Keratinocyte (primary cell): ENCODE data around the gene ENKD1. TPM values are rescaled to one million over a fixed set of nuclear protein-coding genes. Genes with fewer than 3 reads are reported as not detected.

Source experiments
- DNase-seq: peaks from one replicate; pipeline ENCODE4 v3.0.0-alpha.2; 2011; ENCODE audit warnings: low read depth, missing footprints, low spot score
- FAIRE-seq: peaks from 2 replicates; lab custom pipeline; 2011; peaks lifted over from hg19 to GRCh38; lab: Jason Lieb, UNC
- H2AFZ ChIP-seq: 2 replicates; pipeline ENCODE4 v1.6.0; 2012; ENCODE audit warnings: low read length, control low read depth, inconsistent platforms; ENCODE audit not compliant: control insufficient read depth
- H3K27ac ChIP-seq: 2 replicates; pipeline ENCODE4 v1.5.1; 2011; ENCODE audit warnings: low read length; ENCODE audit not compliant: control insufficient read depth, insufficient read depth
- H3K27me3 ChIP-seq: 3 replicates; pipeline ENCODE4 v1.6.0; 2011; ENCODE audit warnings: low read length; ENCODE audit not compliant: control insufficient read depth, insufficient read depth; ENCODE audit errors: extremely low read depth
- H3K36me3 ChIP-seq, 2 experiments: 2 replicates in 1 of 2; 3 replicates in 1 of 2; pipeline ENCODE4 v1.5.1; 2011; ENCODE audit warnings: low read length in 2 of 2, mild to moderate bottlenecking in 1 of 2; ENCODE audit not compliant: control insufficient read depth in 2 of 2, insufficient read depth in 2 of 2; ENCODE audit errors: extremely low read depth in 1 of 2
- H3K4me1 ChIP-seq: 3 replicates; pipeline ENCODE4 v1.5.1; 2011; ENCODE audit warnings: low read length; ENCODE audit not compliant: control insufficient read depth, insufficient read depth; ENCODE audit errors: extremely low read depth
- H3K4me2 ChIP-seq: 3 replicates; pipeline ENCODE4 v1.6.0; 2011; ENCODE audit warnings: low read depth, low read length; ENCODE audit not compliant: control insufficient read depth, insufficient read depth; ENCODE audit errors: extremely low read depth
- H3K4me3 ChIP-seq, 3 experiments: fragments of 200-600 bp in 1 of 3; sonication (generic) in 1 of 3; 2 replicates in 2 of 3; 3 replicates in 1 of 3; pipeline ENCODE4 v1.5.1; 2011 to 2016; ENCODE audit warnings: low read length in 3 of 3, mild to moderate bottlenecking in 3 of 3, control low read depth in 2 of 3, inconsistent platforms in 1 of 3, low read depth in 1 of 3, mixed read lengths in 1 of 3, mixed run types in 1 of 3, moderate library complexity in 1 of 3; ENCODE audit not compliant: control insufficient read depth in 2 of 3, insufficient read depth in 2 of 3; ENCODE audit errors: extremely low read depth in 1 of 3
- H3K79me2 ChIP-seq: 2 replicates; pipeline ENCODE4 v1.6.0; 2012; ENCODE audit warnings: low read length; ENCODE audit not compliant: control insufficient read depth, insufficient read depth
- H3K9ac ChIP-seq: 3 replicates; pipeline ENCODE4 v1.6.0; 2011; ENCODE audit warnings: low read length; ENCODE audit not compliant: control insufficient read depth, insufficient read depth; ENCODE audit errors: extremely low read depth
- H3K9me1 ChIP-seq: 3 replicates; pipeline ENCODE4 v1.6.0; 2011; ENCODE audit warnings: low read length; ENCODE audit not compliant: control insufficient read depth, insufficient read depth; ENCODE audit errors: extremely low read depth
- H3K9me3 ChIP-seq: 2 replicates; pipeline ENCODE4 v1.5.1; 2012; ENCODE audit warnings: low read depth, low read length; ENCODE audit not compliant: control insufficient read depth
- H4K20me1 ChIP-seq: 3 replicates; pipeline ENCODE4 v1.6.0; 2011; ENCODE audit warnings: low read length; ENCODE audit not compliant: control insufficient read depth, insufficient read depth; ENCODE audit errors: extremely low read depth
- EZH2 ChIP-seq: IDR thresholded peaks from one replicate; pipeline ENCODE4 v1.6.1; 2012; ENCODE audit warnings: inconsistent platforms, mild to moderate bottlenecking, low read length, moderate library complexity
- dilution Hi-C: fragments of 300-500 bp; cut with MboI; formaldehyde crosslinking; loops from one replicate; pipeline ENCODE4 v1.7.0; 2020; ENCODE audit warnings: low sequenced_read_pairs; ENCODE audit not compliant: extremely low pct_ligation_motif_present
- polyA plus RNA-seq, 5 experiments: library from polyadenylated mRNA; depleted of rRNA in 3 of 5; stranded (reverse) in 3 of 5; stranded (forward) in 1 of 5; unstranded in 1 of 5; fragments of >200 nt; gene quantifications; 1 replicate in 1 of 5; 2 replicates in 3 of 5; 3 replicates in 1 of 5; pipeline versions ENCODE4 v1.2.1 to v1.2.3, GENCODE V29; 2011 to 2012; ENCODE audit warnings: missing spikeins in 2 of 5, low read depth in 1 of 5, low replicate concordance in 1 of 5
- TF ChIP-seq, protein P1 (sequence below), 3 experiments: IDR thresholded peaks in 1 of 3; conservative IDR thresholded peaks in 1 of 3; optimal IDR thresholded peaks in 1 of 3; 2 replicates in 2 of 3; 3 replicates in 1 of 3; pipeline versions ENCODE3 to v1.5.1; 2011; ENCODE audit warnings: low read length in 3 of 3, mild to moderate bottlenecking in 3 of 3, moderate library complexity in 2 of 3, control low read depth in 1 of 3, inconsistent platforms in 1 of 3; ENCODE audit not compliant: insufficient read depth in 2 of 3; ENCODE audit errors: extremely low read depth in 1 of 3

ENKD1 gene
- polyA plus RNA-seq, 1 donor (not counting 4 experiments of a cell fraction or from before 2014, with no cell fraction given), result 4.4 TPM

GRCh38 chr16:67675579-67675935, 9.0 kb upstream of the ENKD1 start:
- TF ChIP-seq, protein P1, sequence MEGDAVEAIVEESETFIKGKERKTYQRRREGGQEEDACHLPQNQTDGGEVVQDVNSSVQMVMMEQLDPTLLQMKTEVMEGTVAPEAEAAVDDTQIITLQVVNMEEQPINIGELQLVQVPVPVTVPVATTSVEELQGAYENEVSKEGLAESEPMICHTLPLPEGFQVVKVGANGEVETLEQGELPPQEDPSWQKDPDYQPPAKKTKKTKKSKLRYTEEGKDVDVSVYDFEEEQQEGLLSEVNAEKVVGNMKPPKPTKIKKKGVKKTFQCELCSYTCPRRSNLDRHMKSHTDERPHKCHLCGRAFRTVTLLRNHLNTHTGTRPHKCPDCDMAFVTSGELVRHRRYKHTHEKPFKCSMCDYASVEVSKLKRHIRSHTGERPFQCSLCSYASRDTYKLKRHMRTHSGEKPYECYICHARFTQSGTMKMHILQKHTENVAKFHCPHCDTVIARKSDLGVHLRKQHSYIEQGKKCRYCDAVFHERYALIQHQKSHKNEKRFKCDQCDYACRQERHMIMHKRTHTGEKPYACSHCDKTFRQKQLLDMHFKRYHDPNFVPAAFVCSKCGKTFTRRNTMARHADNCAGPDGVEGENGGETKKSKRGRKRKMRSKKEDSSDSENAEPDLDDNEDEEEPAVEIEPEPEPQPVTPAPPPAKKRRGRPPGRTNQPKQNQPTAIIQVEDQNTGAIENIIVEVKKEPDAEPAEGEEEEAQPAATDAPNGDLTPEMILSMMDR (optimal IDR thresholded peaks at IDR 0.05 in 1 of 3, IDR thresholded peaks at IDR 0.05 in 1 of 3, conservative IDR thresholded peaks at IDR 0.05 in 1 of 3; ENCODE audit: extremely low read depth in 1 of 3, insufficient read depth in 2 of 3, low read length in 3 of 3), result no peak
- TF ChIP-seq EZH2, result no peak
- H3K79me2 ChIP-seq, result no peaks in the 10 kb centered on the region

DNA sequence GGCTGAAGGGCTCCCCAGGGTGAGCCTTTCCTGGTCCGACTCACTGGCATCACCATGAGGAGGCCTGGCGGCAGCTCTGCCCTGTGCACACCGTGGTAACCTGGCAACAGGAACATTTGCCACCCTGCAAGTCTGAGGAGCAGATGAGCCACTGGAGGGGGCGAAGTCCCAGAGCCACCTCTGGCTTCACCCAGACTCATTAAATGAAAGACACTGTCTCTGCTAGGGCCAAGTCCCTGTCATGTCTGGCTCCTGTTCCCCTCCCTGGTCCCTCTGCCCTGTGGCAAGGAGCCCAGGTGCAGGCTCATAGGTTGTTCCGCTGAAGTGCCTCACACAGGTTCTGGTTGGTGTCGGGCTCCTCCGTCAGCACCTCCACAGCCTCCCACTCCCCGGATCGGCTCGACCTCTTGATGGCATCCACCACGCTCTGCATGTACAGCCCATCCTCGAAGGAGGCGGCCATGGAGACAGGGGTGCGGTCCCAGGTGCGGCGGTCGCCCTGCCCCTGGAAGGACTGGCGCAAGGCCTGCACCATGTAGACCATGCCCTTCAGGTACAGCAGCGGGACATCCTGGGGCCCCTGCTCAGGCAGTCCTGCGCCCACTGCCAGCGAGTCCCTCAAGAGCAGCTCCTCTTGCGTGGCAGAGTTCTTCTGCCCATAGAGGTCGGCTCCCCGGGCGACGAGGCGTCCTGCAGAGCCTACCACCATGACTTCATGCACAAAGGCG, 8.5 kb upstream of the ENKD1 start:
- no peak overlapping the region for H3K4me3 ChIP-seq
- no peak overlapping the region for H2AFZ ChIP-seq
- no peaks in the 10 kb centered on the region for H3K9me1 ChIP-seq
- peaks cover 13% of the 10 kb centered on the region for H3K4me1 ChIP-seq
- no peak overlapping the region for H3K27ac ChIP-seq
- no peak overlapping the region for H3K4me2 ChIP-seq
- no peaks in the 10 kb centered on the region for H3K79me2 ChIP-seq
- no peak for DNase-seq
- no peaks in the 10 kb centered on the region for H3K9me3 ChIP-seq
- TF ChIP-seq, protein P1 (optimal IDR thresholded peaks at IDR 0.05 in 1 of 3, IDR thresholded peaks at IDR 0.05 in 1 of 3, conservative IDR thresholded peaks at IDR 0.05 in 1 of 3; ENCODE audit: extremely low read depth in 1 of 3, insufficient read depth in 2 of 3, low read length in 3 of 3), result no peak
- TF ChIP-seq EZH2, result no peak
- peaks cover 0 to 3% of the 10 kb centered on the region in 2 experiments for H3K36me3 ChIP-seq
- no peak overlapping the region for H3K9ac ChIP-seq
- no peaks in the 10 kb centered on the region for H4K20me1 ChIP-seq
- no peak for FAIRE-seq
- dilution Hi-C loops, result no loop called here
- H3K27me3 ChIP-seq, result no peaks in the 10 kb centered on the region

More at GRCh38 chr16:67675579-67675935, 9.0 kb upstream of the ENKD1 start:
- H3K9ac ChIP-seq, result no peak overlapping the region
- no peak overlapping the region for H3K4me3 ChIP-seq
- peaks cover 13% of the 10 kb centered on the region for H3K4me1 ChIP-seq
- dilution Hi-C loops, result no loop called here
- no peak overlapping the region for H2AFZ ChIP-seq
- H3K27me3 ChIP-seq, result no peaks in the 10 kb centered on the region
- no peak overlapping the region for H3K4me2 ChIP-seq
- FAIRE-seq, result no peak
- no peak overlapping the region for H3K27ac ChIP-seq
- H3K9me1 ChIP-seq, result no peaks in the 10 kb centered on the region
- H3K36me3 ChIP-seq, result peaks cover 0 to 5% of the 10 kb centered on the region in 2 experiments
- no peaks in the 10 kb centered on the region for H3K9me3 ChIP-seq
- H4K20me1 ChIP-seq, result no peaks in the 10 kb centered on the region
- DNase-seq, result no peak
